Small intestine (tissue), 7 donors: ENCODE measurements around the gene EPB41. TPM values are rescaled to one million over a fixed set of nuclear protein-coding genes. Genes with fewer than 3 reads are reported as not detected.

Experiments
- DNase-seq, 2 donors: peaks; one replicate each; pipeline versions ENCODE4 v3.0.0 to v3.0.0-alpha.2; 2013
- FAIRE-seq: peaks from 2 replicates; lab custom pipeline; 2012; peaks lifted over from hg19 to GRCh38; lab: Jason Lieb, UNC
- H3K27ac ChIP-seq, 3 donors: one replicate each; pipeline ENCODE4 v1.5.1; 2013; ENCODE audit warnings: low read length in 2 of 3, mild to moderate bottlenecking in 2 of 3, control low read depth in 1 of 3, inconsistent platforms in 1 of 3, low read depth in 1 of 3, moderate library complexity in 1 of 3
- H3K27me3 ChIP-seq, 3 donors: one replicate each; pipeline ENCODE4 v1.6.1; 2013; ENCODE audit warnings: low read length in 3 of 3, inconsistent platforms in 1 of 3; ENCODE audit not compliant: control insufficient read depth in 3 of 3, insufficient read depth in 3 of 3
- H3K36me3 ChIP-seq, 3 donors: one replicate each; pipeline ENCODE4 v1.6.1; 2013; ENCODE audit warnings: low read length in 3 of 3, inconsistent platforms in 1 of 3, low read depth in 1 of 3, mild to moderate bottlenecking in 1 of 3, moderate library complexity in 1 of 3; ENCODE audit not compliant: control insufficient read depth in 3 of 3, insufficient read depth in 2 of 3
- H3K4me1 ChIP-seq, 3 donors: one replicate each; pipeline ENCODE4 v1.6.1; 2013; ENCODE audit warnings: low read length in 2 of 3, inconsistent platforms in 1 of 3, low read depth in 1 of 3, mild to moderate bottlenecking in 1 of 3, moderate library complexity in 1 of 3; ENCODE audit not compliant: control insufficient read depth in 3 of 3, insufficient read depth in 2 of 3
- H3K4me3 ChIP-seq, 3 donors: one replicate each; pipeline ENCODE4 v1.5.1; 2013; ENCODE audit warnings: low read length in 3 of 3, control low read depth in 1 of 3, inconsistent platforms in 1 of 3, low read depth in 1 of 3, mild to moderate bottlenecking in 1 of 3, moderate library complexity in 1 of 3
- H3K9me3 ChIP-seq, 2 donors: one replicate each; pipeline ENCODE4 v1.6.1; 2013; ENCODE audit warnings: low read depth in 1 of 2, low read length in 1 of 2; ENCODE audit not compliant: control insufficient read depth in 2 of 2, insufficient read depth in 1 of 2
- WGBS, 3 donors: extraction: QIAGEN DNeasy Blood & Tissue Kit; methylation state at CpG; one replicate each; pipeline ENCODE4 v1.1.7; 2013; 5-methylcytosine and 5-hydroxymethylcytosine counted together
- polyA plus RNA-seq, 4 donors: library from polyadenylated mRNA; stranded (reverse) in 3 of 4; unstranded in 1 of 4; fragments of 200-250 nt in 3 of 4; fragments of 120-200 nt in 1 of 4; gene quantifications; one replicate each; pipeline versions ENCODE4 v1.2.1 to v1.2.3, GENCODE V29; 2013
- donor health status: healthy with polysubstance abuse.
- donor health status: control.
- donor health status: control.
- donor health status: Bipolar disorder and iron deficiency.
- donor health status: healthy.

Gene EPB41
- polyA plus RNA-seq, 4 donors, result 14.9 to 77.9 (median 20.5) TPM

DNA sequence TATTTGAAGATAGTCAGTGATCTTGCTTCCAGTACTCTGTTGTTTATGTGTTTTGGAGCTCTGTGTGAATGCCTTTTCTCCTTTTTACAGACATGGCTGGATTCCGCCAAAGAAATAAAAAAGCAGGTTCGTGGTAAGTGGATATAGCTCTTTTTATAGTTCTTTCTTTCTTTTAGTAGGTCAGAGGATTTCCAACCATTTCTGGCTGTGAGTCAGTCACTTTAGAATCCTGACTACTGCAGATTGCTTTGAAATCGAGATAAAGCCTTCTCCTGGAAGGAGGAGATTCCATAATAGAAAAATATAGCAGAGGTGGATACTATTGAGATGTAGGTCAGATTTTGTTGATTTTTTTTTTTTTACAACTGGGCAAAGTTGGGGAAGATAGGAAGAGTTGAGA is 97.4 kb downstream of the EPB41 start:
- no peaks in the 10 kb centered on the region for H3K4me1 ChIP-seq
- H3K27me3 ChIP-seq, result no peaks in the 10 kb centered on the region
- no peaks in the 10 kb centered on the region for H3K9me3 ChIP-seq
- 80 to 86% (median 83%) methylated on average over 3 of the region's 3 CpGs for WGBS, 3 donors
- H3K4me3 ChIP-seq, result no peak overlapping the region
- peaks cover 0 to 3% (median 1%) of the 10 kb centered on the region in 3 donors for H3K36me3 ChIP-seq
- no peak for FAIRE-seq
- H3K27ac ChIP-seq, result no peak overlapping the region
- no peak for DNase-seq

GRCh38 chr1:29017235-29017634 is 102.9 kb downstream of the EPB41 start:
- no peak for DNase-seq
- Histone ChIP-seq H3K9me3 (no peaks in the 10 kb centered on the region), H3K36me3 (peaks cover 5 to 12% (median 8%) of the 10 kb centered on the region in 3 donors), H3K27me3 (no peaks in the 10 kb centered on the region), H3K27ac (no peak overlapping the region), H3K4me3 (no peak overlapping the region), H3K4me1 (no peaks in the 10 kb centered on the region)
- no peak for FAIRE-seq
- WGBS, 3 donors, result 81 to 89% (median 85%) methylated on average over 5 of the region's 5 CpGs

DNA sequence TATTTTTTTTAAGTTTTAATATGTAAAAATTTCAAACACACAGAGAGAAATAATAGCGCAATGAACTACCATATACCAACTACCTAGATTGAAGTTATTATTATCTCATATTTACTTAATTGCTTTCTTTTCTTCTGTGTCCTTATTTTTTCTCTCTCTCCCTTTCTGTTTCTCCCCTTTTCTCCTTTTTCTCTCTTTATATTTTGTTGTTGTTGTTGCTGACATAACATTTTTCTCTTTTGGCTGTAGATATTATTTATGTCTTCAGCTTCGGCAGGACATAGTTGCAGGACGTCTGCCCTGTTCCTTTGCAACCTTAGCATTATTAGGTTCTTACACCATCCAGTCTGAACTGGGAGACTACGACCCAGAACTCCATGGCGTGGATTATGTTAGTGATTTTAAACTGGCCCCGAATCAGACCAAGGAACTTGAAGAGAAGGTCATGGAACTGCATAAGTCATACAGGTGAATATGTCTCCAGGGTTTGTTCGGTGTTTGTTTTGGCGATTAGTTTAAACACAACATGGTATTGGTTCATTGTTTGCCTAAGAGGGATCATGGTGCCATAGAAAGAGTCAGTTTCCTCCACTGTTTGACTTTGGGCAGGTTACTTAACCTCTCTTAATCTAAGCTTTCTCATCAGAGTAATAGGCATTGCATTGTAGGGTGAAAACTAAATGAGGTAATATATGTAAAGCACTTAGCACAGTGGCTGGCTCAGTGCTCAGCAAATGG is 103.8 kb downstream of the EPB41 start:
- Histone ChIP-seq H3K4me1 (no peaks in the 10 kb centered on the region), H3K4me3 (no peak overlapping the region), H3K36me3 (peaks cover 5 to 10% (median 10%) of the 10 kb centered on the region in 3 donors), H3K27ac (no peak overlapping the region), H3K27me3 (no peaks in the 10 kb centered on the region), H3K9me3 (no peaks in the 10 kb centered on the region)
- DNase-seq, result no peak
- no peak for FAIRE-seq
- 94 to 95% (median 94%) methylated on average over 8 of the region's 8 CpGs for WGBS, 3 donors

DNA sequence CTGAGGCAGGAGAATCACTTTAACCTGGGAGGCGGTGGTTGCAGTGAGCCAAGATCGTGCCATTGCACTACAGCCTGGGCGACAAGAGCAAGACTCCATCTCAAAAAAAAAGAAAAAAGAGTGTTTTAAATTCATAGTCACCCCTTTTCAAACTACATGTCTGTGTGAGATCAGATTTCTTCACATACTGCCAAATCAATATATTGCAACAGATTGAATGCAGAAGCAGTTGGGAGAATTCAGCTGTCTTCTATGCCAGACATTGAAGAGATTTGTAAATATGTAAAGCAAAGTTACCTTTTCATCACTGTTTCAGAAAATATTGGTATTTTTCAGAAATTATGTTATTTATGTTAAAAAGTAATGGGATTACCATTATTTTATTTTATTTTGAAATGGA is 108.3 kb downstream of the EPB41 start:
- 91 to 98% (median 93%) methylated on average over 3 of the region's 3 CpGs for WGBS, 3 donors
- H3K4me3 ChIP-seq, result no peak overlapping the region
- FAIRE-seq, result no peak
- H3K27me3 ChIP-seq, result no peaks in the 10 kb centered on the region
- H3K27ac ChIP-seq, result no peak overlapping the region
- no peak for DNase-seq
- H3K4me1 ChIP-seq, result no peaks in the 10 kb centered on the region
- no peaks in the 10 kb centered on the region for H3K9me3 ChIP-seq
- H3K36me3 ChIP-seq, result peaks cover 5 to 9% (median 8%) of the 10 kb centered on the region in 3 donors

GRCh38 chr1:29029667-29030066 is 115.3 kb downstream of the EPB41 start:
- WGBS, 3 donors, result 71 to 92% (median 91%) methylated on average over 4 of the region's 4 CpGs
- H3K4me1 ChIP-seq, result no peaks in the 10 kb centered on the region
- H3K27ac ChIP-seq, result no peak overlapping the region
- FAIRE-seq (no peak), DNase-seq (no peak)
- no peak overlapping the region for H3K4me3 ChIP-seq
- H3K36me3 ChIP-seq, result peaks cover 5 to 15% (median 13%) of the 10 kb centered on the region in 3 donors
- no peaks in the 10 kb centered on the region for H3K9me3 ChIP-seq
- no peaks in the 10 kb centered on the region for H3K27me3 ChIP-seq

- 83 to 86% (median 84%) methylated on average over 4 of the region's 4 CpGs for WGBS, 3 donors
- Histone ChIP-seq H3K4me1 (no peaks in the 10 kb centered on the region), H3K27ac (no peak overlapping the region), H3K27me3 (no peaks in the 10 kb centered on the region), H3K4me3 (no peak overlapping the region), H3K9me3 (no peaks in the 10 kb centered on the region), H3K36me3 (peaks cover 5 to 29% (median 15%) of the 10 kb centered on the region in 3 donors)
- DNase-seq (no peak), FAIRE-seq (no peak)
These were observed 118.5 kb downstream of the EPB41 start for GRCh38 chr1:29032841-29033240.

DNA sequence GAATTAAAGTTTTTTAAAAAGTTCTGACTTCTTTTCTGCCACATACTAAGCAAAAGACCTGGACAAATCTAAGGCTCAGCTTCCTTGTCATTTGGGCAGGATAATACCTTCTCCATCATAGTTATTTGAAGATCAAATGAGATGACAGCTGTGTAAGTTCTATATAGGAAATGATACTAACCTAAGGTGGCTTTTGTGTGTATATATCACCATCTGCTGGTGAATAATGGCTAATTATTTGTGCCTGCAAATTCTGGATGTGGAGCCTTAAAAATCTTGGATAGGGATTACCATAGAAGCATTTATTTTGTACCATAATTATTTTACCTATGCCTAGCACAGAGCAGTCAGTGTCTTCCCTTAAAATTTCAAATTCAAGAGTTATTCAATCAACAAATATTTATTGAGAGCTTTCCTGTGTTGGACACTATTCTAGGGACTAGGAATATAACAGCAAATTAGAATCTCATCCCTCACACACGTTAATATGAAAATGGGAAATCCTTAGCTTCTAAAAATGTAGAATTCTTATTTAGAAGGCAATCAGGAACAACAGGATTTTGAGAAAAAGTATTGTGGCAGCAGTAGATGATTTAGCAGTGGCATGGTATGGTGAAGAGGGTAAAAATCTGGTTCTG is 119.6 kb downstream of the EPB41 start:
- WGBS, 3 donors, result 75 to 83% (median 81%) methylated on average over 1 of the region's 1 CpG
- Histone ChIP-seq H3K9me3 (no peaks in the 10 kb centered on the region), H3K4me1 (no peaks in the 10 kb centered on the region), H3K4me3 (no peak overlapping the region), H3K27ac (no peak overlapping the region), H3K27me3 (no peaks in the 10 kb centered on the region), H3K36me3 (peaks cover 5 to 25% (median 15%) of the 10 kb centered on the region in 3 donors)
- DNase-seq (peak; percentile 57 to 63), FAIRE-seq (peak; percentile 41)

DNA sequence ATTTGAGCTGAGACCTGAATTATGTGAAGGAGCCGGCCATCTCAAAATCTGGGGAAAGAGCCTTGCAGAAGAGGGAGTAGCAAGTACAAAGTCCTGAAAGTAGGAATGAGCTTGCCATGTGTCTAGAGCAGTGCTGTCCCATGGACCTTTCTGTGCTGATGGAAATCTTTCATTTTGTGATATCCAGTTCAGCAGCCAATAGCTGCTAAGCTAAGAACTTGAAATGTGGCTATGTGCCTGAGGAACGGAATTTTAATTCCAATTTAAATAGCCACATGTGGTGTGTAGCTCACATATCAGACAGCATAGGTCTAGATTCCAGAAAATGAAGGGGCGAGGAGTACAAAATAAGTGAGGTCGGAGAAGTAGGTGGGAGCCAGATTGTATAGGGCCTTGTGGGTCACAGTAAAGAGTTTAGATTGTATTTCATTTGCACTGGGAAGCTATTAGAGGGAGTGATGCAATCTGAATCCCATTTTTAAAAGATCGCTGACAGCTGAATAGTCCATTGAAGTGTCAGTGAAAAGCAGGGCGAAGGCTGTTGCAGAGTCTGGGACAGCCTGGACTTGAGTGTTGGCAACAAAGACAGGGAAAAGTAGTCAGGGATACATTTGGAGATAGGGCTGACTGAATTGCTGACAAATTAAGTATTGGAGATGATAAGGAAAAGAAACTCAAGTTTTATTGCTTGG is 129.1 kb downstream of the EPB41 start:
- 80 to 87% (median 86%) methylated on average over 6 of the region's 6 CpGs for WGBS, 3 donors
- FAIRE-seq (no peak), DNase-seq (peak; percentile 9 to 42)
- H3K4me1 ChIP-seq, result no peaks in the 10 kb centered on the region
- peaks cover 0 to 23% (median 5%) of the 10 kb centered on the region in 3 donors for H3K36me3 ChIP-seq
- H3K27ac ChIP-seq, result no peak overlapping the region
- H3K27me3 ChIP-seq, result no peaks in the 10 kb centered on the region
- H3K9me3 ChIP-seq, result no peaks in the 10 kb centered on the region
- H3K4me3 ChIP-seq, result no peak overlapping the region
